DND-41 (cell line): ENCODE data around the gene PDLIM1.

Source experiments
- CTCF ChIP-seq: IDR thresholded peaks from 2 replicates; pipeline ENCODE4 v1.5.1; 2012; ENCODE audit warnings: borderline replicate concordance, low read length, moderate library complexity, mild to moderate bottlenecking; ENCODE audit not compliant: poor library complexity, severe bottlenecking; ENCODE audit errors: extremely low read depth
- EZH2 ChIP-seq: IDR thresholded peaks from 3 replicates; pipeline ENCODE4 v1.6.1; 2012; ENCODE audit warnings: borderline replicate concordance, low read depth, mild to moderate bottlenecking, moderate library complexity, low read length, inconsistent platforms; ENCODE audit not compliant: severe bottlenecking

- TF ChIP-seq CTCF (no peak), EZH2 (no peak)
Measured at GRCh38 chr10:95321554-95322301, 30.9 kb upstream of the PDLIM1 start.
